ENCODE measurements around the gene ACVR2A.
A peak's percentile ranks its signal among the peaks of the same experiment; 100 is the strongest.

The ACVR2A gene

DNA sequence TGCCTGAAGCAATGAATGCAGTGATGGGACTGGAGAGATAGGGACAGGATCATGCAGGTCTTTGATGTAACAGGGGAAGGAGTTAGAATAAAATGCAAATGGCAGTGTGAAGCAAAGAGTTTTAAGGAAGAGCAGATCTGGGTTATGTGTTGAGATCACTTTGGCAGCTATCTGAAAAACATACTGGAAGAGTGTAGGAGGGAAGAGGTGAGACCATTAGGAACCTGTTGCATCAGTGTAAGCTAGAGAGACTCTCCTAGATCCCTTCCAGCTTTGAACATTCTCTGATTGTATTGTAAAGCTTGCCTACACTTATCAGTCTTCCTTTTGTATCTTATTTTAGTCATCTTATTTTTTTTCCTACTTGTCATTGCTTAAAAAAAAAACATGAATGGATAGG is 10.5 kb downstream of the ACVR2A start:
- DNase-seq (ENCODE audit: low spot score): no peak

DNA sequence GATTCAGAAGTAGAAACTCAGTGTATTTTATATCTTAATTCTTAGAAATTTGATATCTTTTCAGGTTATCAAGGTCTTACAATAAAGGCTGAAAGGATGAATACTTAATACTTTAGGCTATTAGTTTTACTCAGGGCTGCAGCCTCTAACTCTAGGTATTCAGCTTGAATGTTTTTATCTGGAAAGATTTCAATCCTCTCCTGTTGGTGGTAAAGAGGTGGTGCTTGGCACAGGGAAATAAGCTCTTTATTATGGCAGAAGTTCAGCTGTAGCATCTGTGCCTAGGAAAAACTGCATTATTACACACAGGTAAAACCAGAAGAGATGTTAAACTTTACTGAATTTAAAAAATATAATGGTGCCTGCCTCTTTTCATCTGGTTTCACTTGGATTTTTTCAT is 11.1 kb downstream of the ACVR2A start:
- no peak for DNase-seq (ENCODE audit: low spot score)

DNA sequence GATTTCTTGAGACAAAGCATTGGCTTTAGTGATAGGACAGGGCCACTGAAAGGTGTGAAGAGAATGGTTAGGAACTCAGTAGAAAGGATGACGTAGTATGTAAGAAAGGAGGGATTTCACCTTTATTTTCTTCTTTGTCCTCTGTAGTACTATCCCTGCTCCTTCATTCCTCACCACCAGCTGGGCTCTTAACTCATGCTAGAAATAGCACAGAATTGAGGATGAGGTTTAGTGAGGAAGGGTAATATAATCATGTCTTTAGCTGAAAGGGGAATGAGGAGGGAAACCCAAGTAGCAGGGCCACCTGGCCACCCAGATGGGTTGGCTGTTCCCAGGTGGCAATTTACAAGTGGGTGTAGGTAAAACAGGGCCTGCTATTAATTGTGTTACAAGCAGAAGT is 15.2 kb downstream of the ACVR2A start:
- DNase-seq (ENCODE audit: low spot score): peak; percentile 18

DNA sequence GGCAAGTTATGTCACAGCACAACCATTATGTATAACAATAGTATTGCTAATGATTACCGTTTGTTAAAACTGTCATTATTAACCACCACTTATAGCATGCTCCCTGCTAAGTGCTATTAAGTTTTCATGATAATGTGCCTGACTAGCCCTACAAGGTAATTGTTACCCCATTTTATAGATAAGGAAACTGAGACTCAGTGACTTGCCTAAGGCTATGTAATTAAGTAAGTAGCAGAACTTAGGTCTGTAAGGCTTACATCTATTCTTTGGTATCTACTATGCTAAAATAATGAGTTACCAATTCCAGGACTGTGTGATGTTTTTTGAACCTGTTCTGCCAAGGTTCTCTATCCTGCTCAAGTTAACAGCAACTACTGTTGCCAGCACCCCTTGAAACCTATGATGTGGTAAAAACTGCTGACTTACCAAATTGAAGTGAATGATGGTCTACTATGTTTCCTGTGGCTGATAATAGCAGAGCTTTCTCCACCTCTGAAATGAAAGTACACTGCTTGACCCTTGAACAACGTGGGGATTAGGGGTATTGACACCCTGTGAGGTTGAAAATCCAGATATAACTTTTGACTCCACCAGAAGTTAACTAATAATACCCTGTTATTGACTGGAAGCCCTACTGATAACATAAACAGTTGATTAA is 18.2 kb downstream of the ACVR2A start:
- no peak for DNase-seq (ENCODE audit: low spot score)

DNA sequence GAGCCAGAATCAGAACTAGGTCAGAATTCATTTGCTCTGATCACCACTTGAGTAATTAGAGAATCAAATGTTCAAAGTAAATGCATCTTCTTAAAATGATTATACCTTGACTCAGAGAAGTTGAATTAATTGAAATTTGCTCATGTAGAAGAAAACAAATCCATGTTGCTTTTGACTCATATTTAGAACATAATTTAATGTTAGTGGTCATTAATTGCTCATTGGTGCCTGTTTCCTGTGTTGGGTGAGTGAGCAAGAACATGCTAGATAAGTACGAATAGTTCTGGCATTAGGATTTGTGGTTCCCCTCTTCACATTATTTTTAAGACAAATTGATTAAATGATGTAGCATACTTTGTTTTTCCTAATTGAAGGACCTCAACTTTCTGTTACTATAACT is 19.0 kb downstream of the ACVR2A start:
- no peak for DNase-seq (ENCODE audit: low spot score)

DNA sequence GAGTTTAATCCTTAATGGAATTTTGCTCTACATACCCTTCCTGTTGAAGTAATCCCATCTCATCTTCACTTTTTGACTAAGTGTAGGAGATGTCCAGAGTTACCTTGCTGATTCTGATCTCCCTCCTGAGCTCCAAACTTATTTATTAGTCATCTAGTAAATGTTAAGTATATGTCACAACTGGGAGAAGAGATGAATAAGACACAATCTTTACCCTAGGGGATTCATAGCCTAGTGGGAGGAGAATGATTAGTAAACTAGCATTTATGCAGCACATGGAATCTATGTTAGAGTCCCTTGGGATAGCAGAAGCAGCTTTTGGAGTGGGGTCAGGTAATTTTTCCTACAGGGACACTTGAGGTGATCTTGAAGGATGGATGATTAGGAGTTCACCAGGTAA is 20.7 kb downstream of the ACVR2A start:
- no peak for DNase-seq (ENCODE audit: low spot score)

DNA sequence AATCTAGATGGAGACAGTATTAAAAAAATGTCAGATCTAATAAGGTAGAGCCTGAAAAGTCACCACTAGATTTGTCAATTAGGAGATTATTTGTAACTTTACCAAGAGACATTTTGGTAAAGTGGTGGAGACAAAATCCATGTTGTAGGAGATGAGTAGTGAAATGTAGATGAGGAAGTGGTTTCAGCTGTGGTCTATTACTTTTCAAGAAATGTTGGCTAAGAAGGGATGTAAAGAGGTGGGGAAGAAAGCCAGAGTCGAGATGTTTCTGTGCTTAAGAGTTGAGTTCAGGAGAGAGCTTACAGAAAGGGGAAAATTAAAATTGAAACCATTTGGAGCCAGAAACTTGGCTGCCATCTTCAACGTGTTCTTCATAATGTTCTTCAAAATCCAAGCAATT is 22.2 kb downstream of the ACVR2A start:
- DNase-seq (ENCODE audit: low spot score): no peak

DNA sequence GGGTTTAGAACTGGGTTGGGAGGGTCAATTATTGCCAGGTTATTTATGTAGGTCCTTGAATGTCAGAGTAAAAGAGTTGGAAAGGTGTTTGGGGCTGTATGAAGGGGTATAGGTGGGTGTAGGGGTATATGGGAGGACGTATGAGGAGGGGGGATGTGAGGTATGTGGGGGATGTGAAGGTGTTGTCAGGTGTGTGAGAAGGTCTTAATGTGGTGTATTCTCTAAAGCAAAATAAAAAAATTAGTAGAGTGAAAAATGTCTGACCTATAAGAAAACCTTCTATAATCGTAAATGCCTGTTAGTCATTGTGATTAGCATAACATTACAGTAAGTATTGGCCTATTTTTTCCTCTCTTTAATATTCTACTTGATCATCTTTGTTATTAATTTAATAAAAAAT is 25.1 kb downstream of the ACVR2A start:
- DNase-seq (ENCODE audit: low spot score): no peak

DNA sequence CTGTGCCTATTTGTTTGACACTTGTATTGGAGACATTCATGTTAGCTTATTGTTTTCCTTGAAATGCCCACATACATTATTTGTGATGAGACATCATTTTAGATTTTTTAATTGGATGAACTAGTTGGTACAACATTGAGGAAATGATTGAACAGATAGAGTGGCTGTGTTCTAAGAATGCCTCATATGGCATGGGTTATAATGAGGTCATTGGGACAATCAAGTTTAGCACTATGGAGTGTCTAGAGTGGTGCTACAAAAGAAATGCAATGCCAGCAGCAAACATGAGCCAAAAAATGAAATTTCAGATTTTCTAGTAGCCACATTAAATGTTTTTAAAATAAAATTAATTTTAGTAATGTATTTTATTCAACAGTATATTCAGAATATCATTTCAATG is 28.1 kb downstream of the ACVR2A start:
- no peak for DNase-seq (ENCODE audit: low spot score)

DNA sequence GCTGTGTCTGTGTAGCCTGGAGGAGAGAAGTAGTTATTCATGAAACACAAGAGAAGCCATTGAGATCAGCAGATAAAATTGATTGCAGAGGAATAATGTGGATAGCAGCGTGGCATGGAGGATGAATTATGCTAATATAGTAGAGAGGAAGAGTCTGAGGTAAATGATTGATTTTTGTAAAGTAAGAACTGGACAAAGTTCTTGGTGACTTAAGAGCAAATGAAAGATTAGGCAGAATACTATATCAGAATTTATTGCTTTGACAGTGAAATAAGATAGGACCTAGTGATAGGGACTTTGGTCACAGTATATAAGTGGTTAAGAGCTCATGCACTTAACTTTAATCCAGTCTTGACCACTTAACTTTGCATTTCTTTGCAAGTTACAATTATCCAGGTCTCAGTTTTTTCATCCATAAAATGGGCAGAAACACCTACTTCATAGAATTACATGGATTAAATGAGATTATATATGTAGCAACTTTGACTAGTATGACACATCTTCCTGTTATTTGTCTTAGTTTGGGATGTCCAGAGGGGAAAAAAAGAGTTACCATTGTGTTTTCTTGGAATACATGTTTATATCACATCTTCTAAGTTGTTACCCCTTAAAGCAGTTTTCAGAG is 29.1 kb downstream of the ACVR2A start:
- DNase-seq (ENCODE audit: low spot score): no peak

DNA sequence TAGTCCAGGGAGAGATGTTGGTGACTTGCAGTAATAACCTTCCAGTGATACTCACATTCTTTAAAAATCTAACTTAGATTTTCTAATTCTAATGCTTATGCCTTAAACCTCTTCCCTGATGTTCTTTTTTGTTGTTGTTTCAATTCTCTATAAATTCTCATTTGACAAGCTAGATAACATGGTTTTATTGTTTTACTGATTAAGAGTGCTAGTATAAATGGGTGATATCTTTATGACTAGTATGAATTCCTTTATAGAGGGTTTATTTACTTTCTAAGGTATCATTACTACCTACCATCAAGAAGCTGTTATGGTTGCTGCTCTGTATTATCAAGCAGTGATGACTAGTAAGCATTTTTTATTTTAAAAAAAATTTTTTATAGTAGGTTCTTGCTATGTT is 35.0 kb downstream of the ACVR2A start:
- DNase-seq (ENCODE audit: low spot score): no peak

DNA sequence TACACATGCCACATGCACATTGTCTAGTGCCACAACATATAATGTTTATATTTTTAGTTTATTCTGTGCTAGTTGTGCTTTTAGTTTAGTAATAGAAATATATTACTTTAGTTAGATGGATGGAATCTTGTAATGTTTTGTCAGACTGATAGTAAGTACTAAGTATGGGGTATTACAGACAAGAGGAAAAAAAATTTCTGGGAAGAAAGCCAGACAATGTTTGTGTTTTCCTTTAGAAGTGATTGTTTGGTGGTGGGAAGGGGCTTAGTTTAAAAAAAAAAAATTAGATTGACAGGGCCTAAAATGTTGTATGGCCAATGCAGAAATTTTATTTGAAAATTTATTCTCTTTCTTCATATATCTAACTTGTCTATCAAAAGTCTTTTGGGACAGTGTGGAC is 37.8 kb downstream of the ACVR2A start:
- no peak for DNase-seq (ENCODE audit: low spot score)

DNA sequence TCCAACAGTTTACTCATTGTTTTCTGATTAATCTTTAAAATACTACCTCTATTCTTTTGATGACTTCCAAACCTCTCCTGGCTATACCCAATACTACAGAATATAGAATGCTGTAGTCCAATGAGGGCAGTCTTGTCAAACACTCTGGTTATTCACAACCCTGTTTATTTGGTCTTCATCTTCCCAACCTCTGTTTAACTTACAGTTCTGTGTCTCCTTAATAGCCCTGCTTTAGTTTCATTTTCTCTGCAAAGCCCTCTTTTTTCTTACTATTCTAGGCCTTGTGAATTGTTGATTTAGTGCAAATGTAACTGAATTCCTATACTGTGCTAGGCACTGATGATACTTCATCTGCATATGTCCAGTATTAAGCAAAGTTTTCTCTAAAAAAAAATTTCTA is 40.0 kb downstream of the ACVR2A start:
- no peak for DNase-seq (ENCODE audit: low spot score)

DNA sequence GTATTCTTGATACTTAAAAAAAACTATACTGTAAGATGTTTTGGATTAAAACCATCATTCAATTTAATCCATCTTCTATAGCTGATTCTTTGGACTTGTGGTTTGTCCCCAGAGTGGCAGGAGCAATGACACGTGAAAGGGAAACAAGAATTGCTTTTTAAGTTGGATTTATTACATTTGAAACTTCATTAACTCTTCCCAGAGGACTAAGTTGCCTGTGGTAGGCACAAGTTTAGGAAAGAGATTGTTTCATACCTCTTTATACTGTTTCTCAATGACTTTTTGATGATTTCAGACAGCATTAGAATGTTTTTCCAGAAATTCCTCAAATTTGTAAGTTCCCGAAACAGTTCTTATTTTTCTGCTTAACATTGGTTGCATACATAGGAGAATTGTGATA is 41.3 kb downstream of the ACVR2A start:
- no peak for DNase-seq (ENCODE audit: low spot score)

DNA sequence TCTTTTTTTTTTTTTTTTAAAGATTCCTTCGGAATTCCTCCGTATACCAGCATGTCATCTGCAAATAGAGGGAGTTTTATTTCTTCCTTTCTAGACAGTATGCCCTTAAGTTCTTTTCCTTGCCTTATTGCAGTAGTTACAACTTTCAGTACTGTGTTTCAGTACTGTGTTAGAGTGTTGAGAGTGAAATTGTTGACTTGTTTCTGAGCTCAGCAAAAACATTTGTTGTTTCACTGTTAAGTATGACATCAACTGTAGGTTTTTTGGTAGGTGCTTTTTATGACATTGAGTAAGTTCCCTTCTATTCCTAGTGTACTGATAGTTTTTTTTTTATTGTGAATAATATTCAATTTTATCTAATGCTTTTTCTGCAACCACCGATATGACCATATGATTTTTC is 43.9 kb downstream of the ACVR2A start:
- no peak for DNase-seq (ENCODE audit: low spot score)

DNA sequence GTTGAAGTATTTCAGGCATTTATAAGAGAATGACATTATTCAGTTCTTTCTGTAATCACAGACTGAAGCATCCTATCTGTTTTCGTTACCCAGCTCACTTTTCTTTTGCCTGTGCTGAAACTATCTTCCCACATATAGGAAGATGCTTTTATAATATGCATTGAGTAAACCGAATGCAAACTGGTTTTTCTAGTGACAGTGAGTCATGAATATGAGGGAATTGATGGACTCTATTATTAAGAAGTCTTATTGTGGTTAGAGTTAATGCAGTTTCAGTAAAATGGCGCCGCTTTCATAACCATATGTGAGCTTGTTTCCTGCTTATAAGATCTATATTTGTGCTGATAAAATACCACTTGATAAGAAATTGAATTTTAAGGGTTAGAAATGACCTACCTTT is 59.2 kb downstream of the ACVR2A start:
- no peak for DNase-seq (ENCODE audit: low spot score)

DNA sequence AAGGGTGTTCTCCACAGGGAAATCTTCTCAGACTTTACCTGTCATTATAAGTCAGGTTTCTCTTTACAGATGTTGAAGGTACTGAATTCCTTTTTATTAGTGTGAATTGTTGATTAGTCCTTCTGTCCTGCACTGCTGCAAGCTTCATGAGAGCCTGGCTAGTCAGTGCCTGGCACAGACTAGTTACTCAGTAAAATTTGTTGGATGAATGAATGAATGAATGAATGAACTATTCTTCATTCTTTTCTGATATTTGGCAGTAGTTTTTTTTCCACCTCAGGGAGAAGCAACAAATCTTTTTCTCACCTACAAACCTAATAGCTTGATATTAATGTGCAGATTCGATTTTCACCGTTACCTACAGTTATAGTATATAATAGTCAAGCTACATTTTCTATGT is 64.3 kb downstream of the ACVR2A start:
- no peak for DNase-seq (ENCODE audit: low spot score)

DNA sequence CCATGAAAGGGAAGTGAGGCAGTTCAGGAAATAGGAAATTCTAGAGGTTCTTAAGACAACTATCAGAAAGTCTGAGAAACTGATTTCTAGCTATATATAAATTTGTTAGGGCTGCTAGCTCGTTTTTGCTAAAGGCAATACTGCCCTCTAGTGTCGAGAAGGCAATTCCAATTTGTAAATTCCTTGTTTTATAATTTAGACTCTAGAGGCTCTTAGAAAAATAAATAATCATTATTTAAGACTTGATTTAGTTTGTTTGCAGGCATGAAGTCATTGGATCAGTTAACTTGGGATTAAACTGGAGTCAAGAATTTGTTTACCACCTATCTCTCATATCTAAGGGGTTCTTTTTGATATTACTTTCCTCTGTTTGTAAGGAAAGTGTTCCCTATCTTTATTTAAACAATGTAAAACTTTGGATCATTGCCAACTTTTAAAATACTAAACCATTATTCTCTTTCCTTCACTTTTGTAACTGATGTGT is 66.2 kb downstream of the ACVR2A start:
- DNase-seq (ENCODE audit: low spot score): peak; percentile 15

DNA sequence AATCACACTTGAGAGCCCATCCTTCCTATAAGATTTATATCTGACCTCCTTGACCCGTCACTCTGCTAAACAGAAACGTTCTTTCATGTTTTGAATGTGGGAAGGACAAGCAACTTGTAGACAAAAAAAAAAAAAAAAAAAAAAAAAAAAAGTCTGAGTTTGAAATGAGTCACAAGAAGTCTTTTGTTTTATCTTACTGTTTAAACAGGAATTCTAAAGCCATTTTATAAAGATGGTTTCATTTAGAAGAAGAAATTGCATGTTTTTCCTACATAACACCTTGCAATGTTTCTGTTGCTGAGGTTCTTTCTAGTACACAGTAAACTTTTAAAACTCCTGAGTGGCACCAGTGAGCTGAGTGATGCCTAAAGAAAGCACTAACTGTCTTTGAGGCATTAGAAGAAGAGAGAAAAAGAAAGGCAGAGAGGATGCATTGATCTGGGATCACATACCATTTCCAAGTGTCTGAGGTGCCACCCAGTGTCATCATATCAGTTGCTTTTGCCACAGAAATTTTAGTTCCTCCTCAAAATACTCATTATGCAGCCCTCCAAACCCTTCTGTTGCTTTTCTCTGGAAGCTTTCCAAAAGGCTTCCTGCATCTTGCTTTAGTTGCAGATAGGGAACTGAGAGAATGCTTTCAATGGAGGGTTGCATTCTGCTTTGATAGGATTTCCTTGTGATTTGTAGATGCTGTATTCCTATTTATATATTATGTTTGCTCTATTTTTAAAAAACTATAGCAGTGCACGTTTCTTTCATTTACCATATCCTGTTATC is 69.1 kb downstream of the ACVR2A start:
- no peak for DNase-seq (ENCODE audit: low spot score)

DNA sequence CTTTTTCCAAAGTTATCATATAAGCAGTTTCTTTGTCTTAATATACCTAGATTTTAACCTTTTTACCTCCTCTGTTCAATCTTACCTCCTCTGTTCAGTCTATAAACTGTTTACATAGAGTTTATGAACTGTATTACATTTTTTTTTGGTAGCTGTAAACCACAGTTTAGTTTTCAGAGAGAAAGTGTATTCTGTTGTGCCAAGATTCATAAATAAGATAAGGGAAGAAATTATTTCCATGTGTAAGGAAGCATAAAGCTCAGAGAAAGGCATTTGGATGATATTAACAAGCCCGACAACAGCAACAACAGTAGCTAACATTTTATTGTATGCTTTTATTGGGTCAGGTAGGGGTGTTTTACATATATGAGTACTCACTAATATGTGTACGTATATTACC is 71.2 kb downstream of the ACVR2A start:
- DNase-seq (ENCODE audit: low spot score): no peak

DNA sequence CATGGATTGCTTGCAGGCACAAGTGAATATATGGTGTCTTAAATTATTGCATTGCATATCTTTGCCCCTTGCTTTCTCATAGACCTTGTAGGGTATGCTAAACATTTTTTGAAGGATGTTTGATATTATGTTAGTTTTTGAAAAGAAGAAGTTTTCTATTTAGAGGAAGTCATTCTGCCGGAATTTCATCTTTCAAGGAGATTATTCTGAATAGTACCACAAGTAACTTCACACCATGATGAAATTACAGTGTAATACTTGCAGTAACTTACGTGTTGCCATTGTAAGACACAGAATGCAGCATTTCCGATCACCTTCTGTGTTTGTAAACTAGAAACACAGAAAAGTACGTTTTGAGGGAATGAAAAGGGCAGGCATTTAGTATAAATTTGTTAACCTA is 71.9 kb downstream of the ACVR2A start:
- DNase-seq (ENCODE audit: low spot score): no peak

DNA sequence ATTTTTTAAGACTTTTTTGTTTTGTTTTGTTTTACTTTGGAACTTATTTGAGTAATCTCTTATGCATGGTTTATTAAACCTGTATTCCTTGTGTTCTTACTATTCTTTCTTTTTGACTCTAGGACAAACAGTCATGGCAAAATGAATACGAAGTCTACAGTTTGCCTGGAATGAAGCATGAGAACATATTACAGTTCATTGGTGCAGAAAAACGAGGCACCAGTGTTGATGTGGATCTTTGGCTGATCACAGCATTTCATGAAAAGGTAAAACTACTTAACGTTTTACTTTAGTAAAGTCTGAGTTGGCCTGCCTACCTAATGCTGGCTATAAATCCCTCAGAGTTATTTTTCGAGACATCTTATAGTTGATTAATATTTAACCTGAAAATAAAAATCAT is 72.3 kb downstream of the ACVR2A start:
- no peak for DNase-seq (ENCODE audit: low spot score)

DNA sequence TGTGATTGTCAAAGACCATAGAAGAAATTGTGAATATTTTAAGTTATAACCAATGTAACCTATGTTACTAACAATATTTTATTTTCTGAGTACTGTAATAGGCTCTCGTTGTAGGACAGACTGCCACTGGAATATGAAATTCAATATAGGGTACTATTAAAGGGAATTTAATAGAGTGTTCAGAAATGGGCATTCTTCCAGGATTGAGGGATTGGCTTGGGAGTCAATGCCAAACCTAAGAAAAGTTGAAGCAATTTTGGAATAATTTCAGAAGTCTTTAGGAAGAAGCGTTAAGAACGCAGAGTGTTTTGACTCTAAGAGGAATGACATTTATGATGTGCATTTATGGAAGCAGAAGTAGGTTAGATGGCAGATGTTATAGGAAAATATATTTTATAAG is 79.0 kb downstream of the ACVR2A start:
- no peak for DNase-seq (ENCODE audit: low spot score)
